ENCODE measurements around the gene MINPP1.

DNA sequence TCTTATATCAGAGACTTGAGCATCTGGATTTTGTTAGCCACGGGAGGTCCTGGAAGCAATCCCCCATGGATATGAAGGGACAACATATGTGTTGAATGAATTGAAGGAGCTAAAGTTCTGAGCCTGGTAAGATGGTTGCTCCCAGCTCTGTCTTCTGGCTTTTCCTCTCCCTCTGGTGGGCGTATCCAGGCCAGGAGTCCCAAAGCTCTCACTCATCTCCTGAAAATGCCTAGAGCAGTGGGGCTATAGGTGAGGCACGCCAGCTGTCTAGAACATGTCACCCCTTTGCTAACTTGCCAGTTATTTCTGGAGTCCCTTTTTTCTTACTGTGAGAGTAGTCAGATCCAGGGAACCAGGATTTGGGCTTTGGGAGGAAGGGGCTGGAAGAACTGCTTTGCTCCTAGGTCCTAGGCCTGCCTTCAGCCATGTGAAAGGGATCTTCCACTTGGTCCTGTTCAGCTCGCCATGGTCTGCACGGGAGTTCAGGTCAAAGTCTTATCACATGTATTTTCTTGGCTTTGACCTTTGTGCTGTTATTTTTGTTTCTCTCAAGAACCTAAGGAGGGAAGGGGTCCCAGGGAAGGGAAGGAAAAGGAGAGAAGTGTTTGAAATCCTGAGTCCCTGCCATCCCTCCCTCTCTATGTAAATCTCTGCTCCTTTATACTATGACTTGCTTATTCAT lies 73.6 kb downstream of the MINPP1 start:
- TF ChIP-seq FOXM1 (CRISPR knock-in tag; IDR thresholded peaks at IDR 0.05): no peak
- TF ChIP-seq, protein P1, sequence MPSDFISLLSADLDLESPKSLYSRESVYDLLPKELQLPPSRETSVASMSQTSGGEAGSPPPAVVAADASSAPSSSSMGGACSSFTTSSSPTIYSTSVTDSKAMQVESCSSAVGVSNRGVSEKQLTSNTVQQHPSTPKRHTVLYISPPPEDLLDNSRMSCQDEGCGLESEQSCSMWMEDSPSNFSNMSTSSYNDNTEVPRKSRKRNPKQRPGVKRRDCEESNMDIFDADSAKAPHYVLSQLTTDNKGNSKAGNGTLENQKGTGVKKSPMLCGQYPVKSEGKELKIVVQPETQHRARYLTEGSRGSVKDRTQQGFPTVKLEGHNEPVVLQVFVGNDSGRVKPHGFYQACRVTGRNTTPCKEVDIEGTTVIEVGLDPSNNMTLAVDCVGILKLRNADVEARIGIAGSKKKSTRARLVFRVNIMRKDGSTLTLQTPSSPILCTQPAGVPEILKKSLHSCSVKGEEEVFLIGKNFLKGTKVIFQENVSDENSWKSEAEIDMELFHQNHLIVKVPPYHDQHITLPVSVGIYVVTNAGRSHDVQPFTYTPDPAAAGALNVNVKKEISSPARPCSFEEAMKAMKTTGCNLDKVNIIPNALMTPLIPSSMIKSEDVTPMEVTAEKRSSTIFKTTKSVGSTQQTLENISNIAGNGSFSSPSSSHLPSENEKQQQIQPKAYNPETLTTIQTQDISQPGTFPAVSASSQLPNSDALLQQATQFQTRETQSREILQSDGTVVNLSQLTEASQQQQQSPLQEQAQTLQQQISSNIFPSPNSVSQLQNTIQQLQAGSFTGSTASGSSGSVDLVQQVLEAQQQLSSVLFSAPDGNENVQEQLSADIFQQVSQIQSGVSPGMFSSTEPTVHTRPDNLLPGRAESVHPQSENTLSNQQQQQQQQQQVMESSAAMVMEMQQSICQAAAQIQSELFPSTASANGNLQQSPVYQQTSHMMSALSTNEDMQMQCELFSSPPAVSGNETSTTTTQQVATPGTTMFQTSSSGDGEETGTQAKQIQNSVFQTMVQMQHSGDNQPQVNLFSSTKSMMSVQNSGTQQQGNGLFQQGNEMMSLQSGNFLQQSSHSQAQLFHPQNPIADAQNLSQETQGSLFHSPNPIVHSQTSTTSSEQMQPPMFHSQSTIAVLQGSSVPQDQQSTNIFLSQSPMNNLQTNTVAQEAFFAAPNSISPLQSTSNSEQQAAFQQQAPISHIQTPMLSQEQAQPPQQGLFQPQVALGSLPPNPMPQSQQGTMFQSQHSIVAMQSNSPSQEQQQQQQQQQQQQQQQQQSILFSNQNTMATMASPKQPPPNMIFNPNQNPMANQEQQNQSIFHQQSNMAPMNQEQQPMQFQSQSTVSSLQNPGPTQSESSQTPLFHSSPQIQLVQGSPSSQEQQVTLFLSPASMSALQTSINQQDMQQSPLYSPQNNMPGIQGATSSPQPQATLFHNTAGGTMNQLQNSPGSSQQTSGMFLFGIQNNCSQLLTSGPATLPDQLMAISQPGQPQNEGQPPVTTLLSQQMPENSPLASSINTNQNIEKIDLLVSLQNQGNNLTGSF (CRISPR knock-in tag; IDR thresholded peaks at IDR 0.05): no peak
- TF ChIP-seq, protein P2, sequence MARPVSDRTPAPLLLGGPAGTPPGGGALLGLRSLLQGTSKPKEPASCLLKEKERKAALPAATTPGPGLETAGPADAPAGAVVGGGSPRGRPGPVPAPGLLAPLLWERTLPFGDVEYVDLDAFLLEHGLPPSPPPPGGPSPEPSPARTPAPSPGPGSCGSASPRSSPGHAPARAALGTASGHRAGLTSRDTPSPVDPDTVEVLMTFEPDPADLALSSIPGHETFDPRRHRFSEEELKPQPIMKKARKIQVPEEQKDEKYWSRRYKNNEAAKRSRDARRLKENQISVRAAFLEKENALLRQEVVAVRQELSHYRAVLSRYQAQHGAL (CRISPR knock-in tag; IDR thresholded peaks at IDR 0.05; ENCODE audit: not compliant biosample characterization): no peak
- TF ChIP-seq, protein P3, sequence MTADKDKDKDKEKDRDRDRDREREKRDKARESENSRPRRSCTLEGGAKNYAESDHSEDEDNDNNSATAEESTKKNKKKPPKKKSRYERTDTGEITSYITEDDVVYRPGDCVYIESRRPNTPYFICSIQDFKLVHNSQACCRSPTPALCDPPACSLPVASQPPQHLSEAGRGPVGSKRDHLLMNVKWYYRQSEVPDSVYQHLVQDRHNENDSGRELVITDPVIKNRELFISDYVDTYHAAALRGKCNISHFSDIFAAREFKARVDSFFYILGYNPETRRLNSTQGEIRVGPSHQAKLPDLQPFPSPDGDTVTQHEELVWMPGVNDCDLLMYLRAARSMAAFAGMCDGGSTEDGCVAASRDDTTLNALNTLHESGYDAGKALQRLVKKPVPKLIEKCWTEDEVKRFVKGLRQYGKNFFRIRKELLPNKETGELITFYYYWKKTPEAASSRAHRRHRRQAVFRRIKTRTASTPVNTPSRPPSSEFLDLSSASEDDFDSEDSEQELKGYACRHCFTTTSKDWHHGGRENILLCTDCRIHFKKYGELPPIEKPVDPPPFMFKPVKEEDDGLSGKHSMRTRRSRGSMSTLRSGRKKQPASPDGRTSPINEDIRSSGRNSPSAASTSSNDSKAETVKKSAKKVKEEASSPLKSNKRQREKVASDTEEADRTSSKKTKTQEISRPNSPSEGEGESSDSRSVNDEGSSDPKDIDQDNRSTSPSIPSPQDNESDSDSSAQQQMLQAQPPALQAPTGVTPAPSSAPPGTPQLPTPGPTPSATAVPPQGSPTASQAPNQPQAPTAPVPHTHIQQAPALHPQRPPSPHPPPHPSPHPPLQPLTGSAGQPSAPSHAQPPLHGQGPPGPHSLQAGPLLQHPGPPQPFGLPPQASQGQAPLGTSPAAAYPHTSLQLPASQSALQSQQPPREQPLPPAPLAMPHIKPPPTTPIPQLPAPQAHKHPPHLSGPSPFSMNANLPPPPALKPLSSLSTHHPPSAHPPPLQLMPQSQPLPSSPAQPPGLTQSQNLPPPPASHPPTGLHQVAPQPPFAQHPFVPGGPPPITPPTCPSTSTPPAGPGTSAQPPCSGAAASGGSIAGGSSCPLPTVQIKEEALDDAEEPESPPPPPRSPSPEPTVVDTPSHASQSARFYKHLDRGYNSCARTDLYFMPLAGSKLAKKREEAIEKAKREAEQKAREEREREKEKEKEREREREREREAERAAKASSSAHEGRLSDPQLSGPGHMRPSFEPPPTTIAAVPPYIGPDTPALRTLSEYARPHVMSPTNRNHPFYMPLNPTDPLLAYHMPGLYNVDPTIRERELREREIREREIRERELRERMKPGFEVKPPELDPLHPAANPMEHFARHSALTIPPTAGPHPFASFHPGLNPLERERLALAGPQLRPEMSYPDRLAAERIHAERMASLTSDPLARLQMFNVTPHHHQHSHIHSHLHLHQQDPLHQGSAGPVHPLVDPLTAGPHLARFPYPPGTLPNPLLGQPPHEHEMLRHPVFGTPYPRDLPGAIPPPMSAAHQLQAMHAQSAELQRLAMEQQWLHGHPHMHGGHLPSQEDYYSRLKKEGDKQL (CRISPR knock-in tag; IDR thresholded peaks at IDR 0.05; ENCODE audit: low read depth): no peak
- no peak for TF ChIP-seq MAF1 (CRISPR knock-in tag; IDR thresholded peaks at IDR 0.05; ENCODE audit: borderline replicate concordance)
- TF ChIP-seq, protein P4, sequence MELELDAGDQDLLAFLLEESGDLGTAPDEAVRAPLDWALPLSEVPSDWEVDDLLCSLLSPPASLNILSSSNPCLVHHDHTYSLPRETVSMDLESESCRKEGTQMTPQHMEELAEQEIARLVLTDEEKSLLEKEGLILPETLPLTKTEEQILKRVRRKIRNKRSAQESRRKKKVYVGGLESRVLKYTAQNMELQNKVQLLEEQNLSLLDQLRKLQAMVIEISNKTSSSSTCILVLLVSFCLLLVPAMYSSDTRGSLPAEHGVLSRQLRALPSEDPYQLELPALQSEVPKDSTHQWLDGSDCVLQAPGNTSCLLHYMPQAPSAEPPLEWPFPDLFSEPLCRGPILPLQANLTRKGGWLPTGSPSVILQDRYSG (CRISPR knock-in tag; IDR thresholded peaks at IDR 0.05): no peak
- TF ChIP-seq SYNCRIP (IDR thresholded peaks at IDR 0.05; ENCODE audit: insufficient read depth, low read depth, low read length): no peak

All from HepG2 (cell line).